GM18858 (cell line): ENCODE measurements around the gene PARD3.
"Not testable (repeated sequence)": the region's sequence is repeated elsewhere in the genome, so short reads cannot be mapped to it uniquely, and the experiment has no call there.

Experiments
- ATAC-seq: cut with Tn5 transposase; IDR thresholded peaks from one replicate; pipeline ENCODE4 v1.9.1; 2021; ENCODE audit not compliant: unreplicated experiment

PARD3 gene

GRCh38 chr10:34359435-34359813, 455.7 kb downstream of the PARD3 start:
- ATAC-seq: no peak

- ATAC-seq: no peak
Measured at GRCh38 chr10:34358729-34359434, 456.2 kb downstream of the PARD3 start.

DNA sequence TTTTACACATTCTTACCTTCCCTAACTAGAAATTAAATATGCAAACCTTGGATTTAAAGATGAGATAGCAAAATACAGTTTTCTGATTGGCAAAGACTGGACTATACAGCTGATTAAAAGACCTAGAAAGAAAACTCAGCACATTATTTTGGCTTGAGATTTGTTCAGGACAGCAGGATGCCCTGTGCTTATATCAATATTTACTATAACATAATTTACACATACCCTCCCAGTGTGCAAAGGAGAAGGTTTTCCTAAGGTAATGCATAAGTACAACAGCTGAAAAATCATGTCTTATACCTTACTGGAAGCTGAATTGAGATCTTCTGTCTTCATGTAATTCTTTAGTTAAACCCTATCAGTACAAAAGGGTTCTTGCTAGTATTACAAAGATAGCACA, 458.6 kb downstream of the PARD3 start:
- no peak for ATAC-seq

GRCh38 chr10:34353530-34353929, 461.6 kb downstream of the PARD3 start:
- not testable (repeated sequence) for ATAC-seq

DNA sequence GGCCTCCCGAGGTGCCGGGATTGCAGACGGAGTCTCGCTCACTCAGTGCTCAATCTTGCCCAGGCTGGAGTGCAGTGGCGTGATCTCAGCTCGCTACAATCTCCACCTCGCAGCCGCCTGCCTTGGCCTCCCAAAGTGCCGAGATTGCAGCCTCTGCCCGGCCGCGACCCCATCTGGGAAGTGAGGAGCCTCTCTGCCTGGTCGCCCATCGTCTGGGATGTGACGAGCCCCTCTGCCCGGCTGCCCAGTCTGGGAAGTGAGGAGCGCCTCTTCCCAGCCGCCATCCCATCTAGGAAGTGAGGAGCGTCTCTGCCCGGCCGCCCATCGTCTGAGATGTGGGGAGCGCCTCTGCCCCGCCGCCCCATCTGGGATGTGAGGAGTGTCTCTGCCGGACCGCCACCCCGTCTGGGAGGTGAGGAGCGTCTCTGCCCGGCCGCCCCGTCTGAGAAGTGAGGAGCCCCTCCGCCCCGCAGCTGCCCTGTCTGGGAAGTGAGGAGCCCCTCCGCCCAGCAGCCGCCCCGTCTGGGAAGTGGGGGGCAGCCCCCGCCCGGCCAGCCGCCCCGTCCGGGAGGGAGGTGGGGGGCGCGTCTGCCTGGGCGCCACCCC, 462.4 kb downstream of the PARD3 start:
- not testable (repeated sequence) for ATAC-seq

DNA sequence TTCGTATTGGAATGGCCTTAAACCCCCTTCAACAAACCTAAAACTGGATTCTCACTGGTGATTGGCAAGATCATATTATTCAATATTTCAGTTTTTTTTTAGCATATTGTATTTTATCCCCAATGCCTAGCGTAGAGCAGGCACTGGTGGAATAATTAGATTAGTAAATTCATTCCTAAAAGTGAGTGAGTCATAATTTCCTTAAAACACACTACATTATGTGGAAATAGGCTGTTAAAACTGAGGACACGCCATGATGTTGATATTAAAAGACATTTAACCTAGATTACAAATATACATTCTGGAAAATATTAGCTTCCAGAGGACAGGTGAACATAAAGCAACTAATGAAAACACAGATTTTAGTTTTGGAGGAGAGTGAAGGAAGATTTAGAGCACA, 463.9 kb downstream of the PARD3 start:
- ATAC-seq: no peak

DNA sequence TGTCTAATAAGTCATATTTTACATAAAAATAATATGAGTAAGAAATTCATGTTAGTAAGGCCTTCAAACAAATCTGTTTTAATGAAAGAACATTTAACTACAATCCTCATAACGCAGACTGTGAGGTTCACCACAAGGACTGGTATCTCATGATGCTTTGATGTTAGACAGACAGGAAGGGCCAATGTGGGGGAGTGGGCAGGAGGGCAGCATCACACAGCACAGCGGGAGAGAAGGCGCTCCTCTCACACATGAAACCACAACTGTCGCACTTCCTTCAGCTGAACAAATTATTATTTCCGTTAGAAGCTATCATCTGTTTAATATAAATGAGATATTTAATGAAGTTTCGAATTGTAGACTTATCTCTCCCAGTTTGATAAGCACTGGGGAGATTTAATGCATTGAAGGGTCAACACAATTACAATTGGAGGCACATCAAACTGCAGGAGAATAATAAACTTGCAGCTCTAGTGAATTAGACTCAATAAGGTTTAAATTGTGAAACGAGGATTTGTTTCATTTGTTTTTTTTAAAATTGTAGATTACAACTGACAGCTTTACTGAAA, 466.1 kb downstream of the PARD3 start:
- ATAC-seq: no peak

GRCh38 chr10:34348021-34348420, 467.1 kb downstream of the PARD3 start:
- no peak for ATAC-seq

GRCh38 chr10:34347131-34347530, 468.0 kb downstream of the PARD3 start:
- ATAC-seq: no peak

- no peak for ATAC-seq
Measured at GRCh38 chr10:34346516-34347100, 468.5 kb downstream of the PARD3 start.

DNA sequence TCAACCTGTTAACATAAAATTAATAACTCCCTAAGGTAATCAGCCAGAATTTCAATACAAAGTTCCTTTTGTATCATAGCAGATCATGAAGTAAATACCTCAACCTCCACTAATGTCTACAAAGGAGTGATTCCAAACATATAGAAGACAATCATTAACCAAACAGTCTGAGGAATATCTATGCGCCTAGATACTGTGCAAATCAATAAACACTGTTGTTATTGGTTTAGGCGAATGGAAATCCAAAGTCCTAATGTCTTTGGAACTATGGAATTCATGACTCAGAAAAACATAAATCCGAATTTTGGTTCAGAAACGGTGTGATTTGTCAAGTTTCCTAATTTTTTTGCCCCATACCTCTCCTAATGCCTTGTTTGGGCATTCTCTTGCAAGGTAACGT, 469.7 kb downstream of the PARD3 start:
- ATAC-seq: no peak

DNA sequence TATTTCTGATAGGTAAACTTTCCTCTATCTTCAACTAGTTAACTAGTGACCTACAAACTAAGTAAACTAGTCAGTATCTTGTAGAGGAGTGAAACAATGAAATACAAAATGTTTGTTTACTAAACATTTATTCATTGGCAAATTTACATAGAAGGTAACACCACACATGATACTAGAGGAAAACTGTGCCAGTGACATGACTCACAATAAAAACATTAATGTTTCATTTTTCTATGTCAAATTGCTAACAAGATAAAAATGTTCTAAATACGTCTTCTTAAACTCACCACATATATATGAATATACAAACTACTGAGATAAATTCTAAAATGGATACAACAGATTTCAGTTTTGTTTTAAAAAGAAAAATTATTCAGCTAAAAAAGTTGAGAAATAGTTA, 471.3 kb downstream of the PARD3 start:
- ATAC-seq: no peak

GRCh38 chr10:34341473-34341872, 473.6 kb downstream of the PARD3 start:
- no peak for ATAC-seq

DNA sequence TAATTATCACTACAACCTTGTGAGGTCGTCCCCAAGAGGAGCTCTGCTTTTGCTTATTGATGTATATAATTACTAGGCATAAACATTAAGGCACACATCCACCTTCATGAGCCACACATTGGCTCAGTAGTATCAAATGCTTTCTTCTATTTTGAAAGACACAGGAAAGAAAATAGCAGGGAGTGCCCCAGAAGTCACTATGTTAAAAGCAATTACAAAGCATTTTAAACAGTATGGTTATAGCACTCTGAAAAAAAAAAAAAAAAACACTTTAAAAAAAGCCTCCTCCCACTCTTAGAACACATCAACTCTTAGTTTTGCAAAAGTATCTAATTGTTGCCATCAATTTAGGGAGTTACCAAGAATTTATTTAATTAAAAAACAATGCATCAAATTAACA, 474.2 kb downstream of the PARD3 start:
- no peak for ATAC-seq

DNA sequence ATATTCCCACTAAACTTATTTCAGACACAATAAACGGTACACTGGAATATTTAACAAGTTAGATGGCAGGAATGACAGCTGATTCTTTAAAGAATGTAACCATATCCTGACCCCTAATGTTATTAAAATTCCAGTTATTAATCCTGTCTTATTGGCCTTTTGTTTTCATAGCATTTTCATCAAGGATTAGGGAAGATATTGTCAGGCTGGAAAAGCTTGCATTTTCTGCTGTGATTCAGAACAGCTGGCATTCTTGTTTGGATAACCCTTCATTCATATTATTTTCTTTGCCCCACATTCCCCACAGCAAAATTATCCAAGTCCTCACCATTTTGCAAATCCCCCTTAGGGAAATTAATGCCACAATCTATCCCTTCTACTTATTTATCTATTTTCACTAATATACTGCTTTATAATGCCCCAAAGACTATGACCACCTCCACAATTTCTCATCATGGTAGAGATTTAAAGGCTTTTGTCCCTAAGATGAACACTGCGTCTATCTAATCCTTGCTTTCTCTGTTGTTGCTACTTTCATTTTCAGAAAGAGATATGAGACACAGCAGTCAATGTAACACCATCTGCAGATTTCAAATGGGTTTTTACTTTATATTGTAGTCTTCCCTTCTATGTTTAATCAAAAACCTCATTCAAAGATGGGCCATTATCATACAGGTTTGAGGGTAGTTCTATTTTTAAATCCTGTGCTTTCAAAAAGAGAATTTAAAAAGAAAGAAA, 475.1 kb downstream of the PARD3 start:
- no peak for ATAC-seq

DNA sequence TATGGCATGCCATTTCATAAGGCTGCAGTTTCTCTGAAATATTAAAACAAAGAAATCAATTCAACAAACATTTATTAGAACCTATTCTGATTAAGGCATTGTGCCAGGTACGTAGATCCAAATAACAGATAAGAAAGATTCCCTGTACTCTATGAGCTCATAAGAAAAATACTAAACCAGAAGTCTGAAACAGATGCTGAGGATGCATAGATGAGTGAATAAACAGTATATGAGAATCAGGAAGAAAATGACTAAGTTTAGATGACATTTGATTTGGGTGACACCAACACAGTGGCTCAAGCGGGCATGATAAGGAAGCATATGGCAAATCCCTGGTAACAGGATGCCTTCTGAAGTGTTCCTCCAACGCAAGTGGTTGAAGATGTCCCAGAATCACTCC, 477.2 kb downstream of the PARD3 start:
- no peak for ATAC-seq

GRCh38 chr10:34335960-34336690, 479.0 kb downstream of the PARD3 start:
- no peak for ATAC-seq

- ATAC-seq: no peak
Measured at GRCh38 chr10:34334908-34335307, 480.2 kb downstream of the PARD3 start.

DNA sequence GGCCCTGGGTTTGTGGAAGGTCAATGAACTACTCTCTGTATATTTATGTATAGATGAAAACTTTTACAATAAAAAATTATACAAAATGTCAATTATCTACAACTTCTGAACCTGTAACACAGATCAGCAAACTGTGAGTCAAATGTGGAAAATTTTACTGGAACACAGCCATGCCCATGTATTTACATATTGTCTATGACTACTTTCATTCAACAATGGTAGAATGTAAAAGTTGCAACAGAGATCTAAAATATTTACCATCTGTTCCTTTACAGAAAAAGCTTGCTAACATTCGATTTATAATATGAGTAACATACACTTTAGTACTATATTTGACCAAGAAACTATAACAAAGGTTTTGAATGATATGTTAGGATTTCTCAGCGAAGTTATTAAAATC, 481.6 kb downstream of the PARD3 start:
- ATAC-seq: no peak

GRCh38 chr10:34327184-34327583, 487.9 kb downstream of the PARD3 start:
- no peak for ATAC-seq

- ATAC-seq: no peak
Measured at GRCh38 chr10:34323192-34323591, 491.9 kb downstream of the PARD3 start.
